ENCODE measurements around the gene NAV3. TPM values are rescaled to one million over a fixed set of nuclear protein-coding genes. Genes with fewer than 3 reads are reported as not detected.

The NAV3 gene
- total and polyA plus RNA-seq, 2 of the 4 experiments (the other 2 are of a cell fraction), result 25.5 to 106 TPM

- Histone ChIP-seq H2AFZ (replicated peaks; ENCODE audit: low read length, poor library complexity) (peak overlapping the region; percentile 14), H3K14ac (replicated peaks; ENCODE audit: low read depth, low read length) (no peak overlapping the region), H4K20me1 (ENCODE audit: insufficient read depth, low read length) (no peaks in the 10 kb centered on the region), H4K5ac (ENCODE audit: low read depth, low read length) (no peak overlapping the region), H3K4me1 (ENCODE audit: control insufficient read depth, insufficient read depth, low read length) (peaks cover 3% of the 10 kb centered on the region; the same call in 1 of the 2 replicates), H2AK5ac (ENCODE audit: low read depth, low read length) (no peak overlapping the region), H3K79me1 (ENCODE audit: low read depth in 1 of 2, low read length in 2 of 2) (peaks cover 6 to 24% of the 10 kb centered on the region in 2 experiments; a peak in 2 of 4 replicates), H3K27ac (ENCODE audit: insufficient read depth, low read length) (no peak overlapping the region), H3K27me3 (ENCODE audit: control insufficient read depth, insufficient read depth, low read length) (no peaks in the 10 kb centered on the region), H3K18ac (ENCODE audit: low read depth, low read length) (no peak overlapping the region), H3K4me3 (ENCODE audit: insufficient read depth, low read depth, low read length) (no peak overlapping the region), H4K8ac (ENCODE audit: low read depth in 2 of 2, low read length in 2 of 2) (peak overlapping the region in 1 of 2 experiments; percentile 5; a peak in 1 of 4 replicates), H2BK20ac (ENCODE audit: low read depth, low read length) (no peak overlapping the region), H3K9me1 (ENCODE audit: insufficient read depth, low read length) (peaks cover 7% of the 10 kb centered on the region), H2BK120ac (ENCODE audit: low read depth, low read length) (no peak overlapping the region), H3K36me3 (ENCODE audit: control insufficient read depth, insufficient read depth, low read length) (peaks cover 9% of the 10 kb centered on the region; the same call in 1 of the 2 replicates), H3K4me2 (ENCODE audit: low read depth, low read length) (no peak overlapping the region), H2BK5ac (ENCODE audit: low read depth, low read length, poor library complexity, severe bottlenecking) (no peak overlapping the region), H3K23ac (ENCODE audit: low read depth, low read length) (no peak overlapping the region), H3K9me3 (ENCODE audit: control insufficient read depth, insufficient read depth, low read length) (no peaks in the 10 kb centered on the region), H4K91ac (ENCODE audit: insufficient read depth, low read depth, low read length) (no peak overlapping the region), H3K56ac (ENCODE audit: extremely low read depth, insufficient read depth, low read length) (no peak overlapping the region), H2AK9ac (replicated peaks; ENCODE audit: low read depth, low read length, poor library complexity) (no peak overlapping the region), H2BK15ac (ENCODE audit: low read depth, low read length) (no peak overlapping the region), H3K9ac (ENCODE audit: low read depth, low read length) (no peak overlapping the region), H3K4ac (ENCODE audit: low read depth, low read length) (no peak overlapping the region)
- dilution Hi-C loops (cut with HindIII; ENCODE audit: low sequenced_read_pairs, unreplicated experiment) (no loop called here), intact Hi-C loops (cut with micrococcal nuclease) (loop anchor here (1.0 kb wide), 1 partner anchor 122 kb away; no protein-coding TSS in a partner anchor), in situ Hi-C loops (cut with MboI; ENCODE audit: low sequenced_read_pairs) (no loop called here)
- DNase-seq (peak; percentile 28), ATAC-seq (ENCODE audit: low read depth) (no peak)
- TF ChIP-seq FOS (IDR thresholded peaks at IDR 0.05; ENCODE audit: low read depth, low read length) (no peak), NFE2L2 (IDR thresholded peaks at IDR 0.05; ENCODE audit: low read depth, low read length) (no peak), BHLHE40 (IDR thresholded peaks at IDR 0.05; ENCODE audit: low read depth, low read length) (no peak), MAFK (IDR thresholded peaks at IDR 0.05; ENCODE audit: low read depth, low read length) (no peak), RFX5 (IDR thresholded peaks at IDR 0.05; ENCODE audit: low read depth, low read length) (no peak), SMC3 (IDR thresholded peaks at IDR 0.05; ENCODE audit: low read depth, low read length) (no peak)
- TF ChIP-seq, protein P1, sequence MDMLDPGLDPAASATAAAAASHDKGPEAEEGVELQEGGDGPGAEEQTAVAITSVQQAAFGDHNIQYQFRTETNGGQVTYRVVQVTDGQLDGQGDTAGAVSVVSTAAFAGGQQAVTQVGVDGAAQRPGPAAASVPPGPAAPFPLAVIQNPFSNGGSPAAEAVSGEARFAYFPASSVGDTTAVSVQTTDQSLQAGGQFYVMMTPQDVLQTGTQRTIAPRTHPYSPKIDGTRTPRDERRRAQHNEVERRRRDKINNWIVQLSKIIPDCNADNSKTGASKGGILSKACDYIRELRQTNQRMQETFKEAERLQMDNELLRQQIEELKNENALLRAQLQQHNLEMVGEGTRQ (IDR thresholded peaks at IDR 0.05; ENCODE audit: low read depth, low read length), result no peak
- WGBS, 2 experiments (ENCODE audit: extremely low coverage in 2 of 2, insufficient read length in 1 of 2), result 83% methylated on average over 11 of the region's 16 CpGs; no CpG with 5 or more reads in 1 of the 2 experiments
- CTCF ChIA-PET, result interaction anchor here (0.6 to 0.7 kb wide), 3 partner anchors 33 to 748 kb away, joined by 3 read pairs; no protein-coding TSS in a partner anchor
- POLR2A ChIA-PET (ENCODE audit: unreplicated experiment), result no interaction called here
- no TSS peak for BruUV-seq (replicated peaks)
Observed at GRCh38 chr12:78121969-78122610, 291.4 kb downstream of the NAV3 start.

Data from IMR-90 (cell line).